Anterior cingulate cortex (tissue), 58 donors: ENCODE data around the gene PGA3.
A peak's percentile ranks its signal among the peaks of the same experiment; 100 is the strongest.
"Not testable (repeated sequence)": the region's sequence is repeated elsewhere in the genome, so short reads cannot be mapped to it uniquely, and the experiment has no call there.

Experiments
- DNase-seq, 58 donors: peaks; one replicate each; lab custom pipeline; 2025; lab: John Stamatoyannopoulos, UW

PGA3 gene

GRCh38 chr11:61245284-61245964, 42.1 kb downstream of the PGA3 start:
- not testable (repeated sequence) for DNase-seq

GRCh38 chr11:61248071-61248470, 44.8 kb downstream of the PGA3 start:
- DNase-seq, result not testable (repeated sequence)

- not testable (repeated sequence) for DNase-seq
Measured at GRCh38 chr11:61249201-61249600, 45.9 kb downstream of the PGA3 start.

DNA sequence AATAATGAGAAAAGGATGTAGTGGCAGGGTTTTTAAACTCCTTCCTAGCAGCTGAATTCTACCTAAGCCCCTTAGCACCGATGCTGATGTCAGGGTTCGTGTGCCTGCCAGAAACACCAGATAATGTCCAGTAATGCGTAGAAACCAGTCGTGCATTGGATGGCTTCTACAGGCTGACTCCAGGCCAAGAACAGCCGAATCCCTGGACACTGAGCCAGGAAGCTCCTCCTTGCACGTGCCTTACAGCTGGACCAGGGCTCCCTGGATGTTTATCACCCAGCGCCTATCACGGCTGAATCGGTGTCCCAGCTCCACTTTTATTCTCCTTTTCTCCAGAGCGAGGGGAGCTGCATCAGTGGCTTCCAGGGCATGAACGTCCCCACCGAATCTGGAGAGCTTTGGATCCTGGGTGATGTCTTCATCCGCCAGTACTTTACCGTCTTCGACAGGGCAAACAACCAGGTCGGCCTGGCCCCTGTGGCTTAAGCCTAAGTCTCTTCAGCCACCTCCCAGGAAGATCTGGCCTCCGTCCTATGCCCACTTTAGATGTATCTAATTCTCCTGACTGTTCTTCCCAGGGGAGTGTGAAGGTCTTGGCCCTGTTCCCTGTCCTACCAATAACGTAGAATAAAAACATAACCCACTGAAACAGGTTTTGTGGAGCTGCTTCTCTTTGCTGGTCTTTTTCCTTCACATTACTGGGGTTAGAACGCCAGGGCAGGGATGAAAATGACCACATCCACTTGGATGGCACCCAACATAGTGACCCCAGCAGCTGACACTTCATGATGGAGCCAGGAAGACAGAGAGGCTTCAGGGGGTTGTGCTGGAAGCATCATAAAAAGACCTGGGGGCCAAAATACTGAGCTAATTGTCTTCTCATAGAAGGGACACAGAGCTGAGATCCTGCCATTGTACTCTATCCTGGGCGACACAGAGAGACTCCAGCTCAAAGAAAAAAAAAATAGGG, 47.8 kb downstream of the PGA3 start:
- DNase-seq, result not testable (repeated sequence)

DNA sequence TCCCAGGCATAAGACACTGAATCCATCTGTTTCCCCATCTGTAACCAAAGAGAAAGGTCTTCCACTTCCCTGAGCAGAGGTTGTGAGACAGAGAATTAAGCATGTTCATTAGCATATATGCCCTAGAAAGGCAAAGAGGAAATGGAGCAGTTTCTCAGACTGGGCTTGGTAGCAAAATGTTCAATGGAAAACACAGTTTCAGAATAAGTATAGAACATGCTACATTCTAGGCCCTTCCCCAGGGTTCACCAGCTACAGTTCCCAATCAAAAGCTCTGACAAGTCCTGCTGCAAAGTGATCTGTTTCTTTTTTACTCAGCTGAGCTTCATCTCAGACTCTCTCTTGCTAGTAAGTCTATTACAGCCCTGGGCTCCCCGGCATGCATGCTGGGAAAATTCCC, 49.0 kb downstream of the PGA3 start:
- DNase-seq, result not testable (repeated sequence)

DNA sequence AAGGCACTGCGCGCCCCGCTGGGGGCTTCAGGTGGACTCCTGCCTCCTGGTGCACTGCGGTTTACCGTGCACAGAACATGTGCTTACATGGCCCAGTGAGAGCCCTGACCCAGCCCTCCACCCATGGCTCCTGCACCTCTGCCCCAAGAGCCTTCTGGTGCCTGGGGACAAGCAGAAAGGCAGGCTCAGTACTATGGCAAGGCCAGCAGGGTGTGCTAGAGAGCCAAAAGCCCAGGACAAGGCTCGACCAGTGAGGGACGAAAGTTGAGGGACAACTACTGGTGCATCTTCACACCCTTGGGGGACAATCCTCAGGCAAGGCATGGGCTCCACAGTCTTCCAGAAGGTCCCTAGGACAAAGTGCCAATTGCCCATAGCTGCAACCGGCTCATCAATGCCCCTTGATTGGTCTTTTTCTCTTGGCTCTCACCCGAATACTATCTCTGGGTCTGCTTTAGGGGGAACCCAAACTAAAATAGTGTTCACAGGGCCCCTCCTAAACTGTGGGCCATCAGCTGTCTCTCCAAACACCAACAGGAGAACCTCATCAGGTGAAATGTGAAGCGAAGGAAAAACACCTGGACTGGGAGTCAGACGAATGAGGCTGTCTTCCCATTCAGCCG, 51.2 kb downstream of the PGA3 start:
- DNase-seq, result peak in 41 of 58 donors; percentile 1 to 54 (median 22)

- no peak for DNase-seq
Measured at GRCh38 chr11:61256710-61257482, 53.6 kb downstream of the PGA3 start.

DNA sequence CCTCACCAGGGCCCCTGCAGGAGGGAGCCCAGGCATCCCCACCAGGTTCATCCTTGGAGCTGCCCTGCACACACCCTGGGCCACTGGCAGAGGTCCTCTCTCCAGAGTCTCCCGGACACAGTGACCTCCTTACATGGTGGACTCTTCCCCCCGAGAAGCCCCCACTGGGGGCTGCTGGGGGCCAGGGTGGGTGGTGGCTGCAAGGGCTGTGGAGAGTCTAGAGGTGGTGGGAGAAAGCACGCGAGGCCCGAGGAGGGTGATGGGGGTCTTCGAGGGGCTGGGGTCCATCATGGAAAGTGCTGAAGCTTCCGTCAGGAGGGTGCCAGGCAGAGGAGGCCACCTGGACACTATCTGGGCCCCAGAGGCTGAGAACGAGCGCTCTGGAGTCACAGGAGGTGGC, 55.2 kb downstream of the PGA3 start:
- DNase-seq, result no peak

GRCh38 chr11:61259363-61259762, 56.0 kb downstream of the PGA3 start:
- DNase-seq, result no peak
